ENCODE data around the gene BSND.

- TF ChIP-seq CTCF (IDR thresholded peaks at IDR 0.05; ENCODE audit: low read length) (no peak), EZH2 (IDR thresholded peaks at IDR 0.05; ENCODE audit: borderline replicate concordance, low read length) (no peak)
These were observed 57.9 kb downstream of the BSND start for GRCh38 chr1:55056632-55056992.
